Measurements from ENCODE around the gene PGS1.

Gene PGS1

DNA sequence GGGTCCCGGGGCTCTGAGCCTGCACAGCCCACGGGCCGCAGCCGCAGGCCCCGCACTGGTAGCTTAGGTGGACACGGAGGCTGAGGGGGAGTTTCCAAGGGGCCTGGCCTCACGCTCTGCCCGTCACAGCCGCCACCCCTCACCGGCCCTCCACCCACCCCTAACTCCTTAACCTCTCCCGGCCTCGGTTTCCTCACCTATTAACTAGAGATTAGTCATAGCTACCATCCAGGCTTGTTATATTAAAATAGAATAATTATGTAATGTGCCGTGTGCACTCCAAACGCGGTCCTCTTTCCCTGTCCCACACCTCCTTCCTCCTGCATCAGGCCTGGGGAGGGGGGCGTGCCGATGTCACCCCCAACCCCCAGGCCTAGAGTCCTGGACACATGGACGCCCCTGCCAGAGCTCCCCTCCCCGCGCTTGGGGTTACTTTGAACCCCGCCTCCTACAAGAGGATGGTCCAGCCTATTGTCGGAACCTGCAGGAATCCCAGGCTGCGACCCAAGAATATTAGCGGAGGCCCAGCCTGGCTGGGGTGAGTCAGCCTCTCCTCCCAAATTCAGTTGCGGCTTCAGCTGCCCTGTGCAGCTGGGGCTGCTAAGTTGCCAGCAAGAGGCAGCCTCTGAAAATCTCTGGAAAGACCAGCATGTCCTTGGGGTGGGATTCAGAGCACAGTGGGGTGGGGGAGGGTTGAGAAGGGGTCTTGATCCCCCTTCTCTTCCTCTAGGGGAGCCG, 35.8 kb upstream of the PGS1 start:
- Histone ChIP-seq H3K36me3 (ENCODE audit: low read length) (no peaks in the 10 kb centered on the region), H3K9me2 (replicated peaks; ENCODE audit: insufficient read depth, low read length) (no peaks in the 10 kb centered on the region), H2AFZ (ENCODE audit: low read depth, low read length, severe bottlenecking) (no peak overlapping the region), H3F3A (ENCODE audit: insufficient read depth) (peaks cover 5% of the 10 kb centered on the region), H3K4me2 (ENCODE audit: low read depth, low read length, poor library complexity, severe bottlenecking) (peak overlapping the region; percentile 32), H3K9ac (ENCODE audit: low read length) (no peak overlapping the region), H3K4me3 (ENCODE audit: insufficient read depth, low read length, poor library complexity, severe bottlenecking) (no peak overlapping the region), H4K20me1 (ENCODE audit: low read depth, low read length) (no peaks in the 10 kb centered on the region), H3K79me2 (ENCODE audit: insufficient read depth, low read length) (no peaks in the 10 kb centered on the region), H3K27ac (ENCODE audit: low read depth, low read length) (no peak overlapping the region), H3K27me3 (ENCODE audit: low read length) (no peaks in the 10 kb centered on the region), H3K9me3 (ENCODE audit: insufficient read depth, low read length) (no peaks in the 10 kb centered on the region)
- TF ChIP-seq, protein P1, sequence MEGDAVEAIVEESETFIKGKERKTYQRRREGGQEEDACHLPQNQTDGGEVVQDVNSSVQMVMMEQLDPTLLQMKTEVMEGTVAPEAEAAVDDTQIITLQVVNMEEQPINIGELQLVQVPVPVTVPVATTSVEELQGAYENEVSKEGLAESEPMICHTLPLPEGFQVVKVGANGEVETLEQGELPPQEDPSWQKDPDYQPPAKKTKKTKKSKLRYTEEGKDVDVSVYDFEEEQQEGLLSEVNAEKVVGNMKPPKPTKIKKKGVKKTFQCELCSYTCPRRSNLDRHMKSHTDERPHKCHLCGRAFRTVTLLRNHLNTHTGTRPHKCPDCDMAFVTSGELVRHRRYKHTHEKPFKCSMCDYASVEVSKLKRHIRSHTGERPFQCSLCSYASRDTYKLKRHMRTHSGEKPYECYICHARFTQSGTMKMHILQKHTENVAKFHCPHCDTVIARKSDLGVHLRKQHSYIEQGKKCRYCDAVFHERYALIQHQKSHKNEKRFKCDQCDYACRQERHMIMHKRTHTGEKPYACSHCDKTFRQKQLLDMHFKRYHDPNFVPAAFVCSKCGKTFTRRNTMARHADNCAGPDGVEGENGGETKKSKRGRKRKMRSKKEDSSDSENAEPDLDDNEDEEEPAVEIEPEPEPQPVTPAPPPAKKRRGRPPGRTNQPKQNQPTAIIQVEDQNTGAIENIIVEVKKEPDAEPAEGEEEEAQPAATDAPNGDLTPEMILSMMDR (IDR thresholded peaks at IDR 0.05; ENCODE audit: insufficient read depth, low read length, poor library complexity, severe bottlenecking), result no peak
- no peak for TF ChIP-seq EZH2phosphoT487 (conservative IDR thresholded peaks at IDR 0.05; ENCODE audit: low read length)

DNA sequence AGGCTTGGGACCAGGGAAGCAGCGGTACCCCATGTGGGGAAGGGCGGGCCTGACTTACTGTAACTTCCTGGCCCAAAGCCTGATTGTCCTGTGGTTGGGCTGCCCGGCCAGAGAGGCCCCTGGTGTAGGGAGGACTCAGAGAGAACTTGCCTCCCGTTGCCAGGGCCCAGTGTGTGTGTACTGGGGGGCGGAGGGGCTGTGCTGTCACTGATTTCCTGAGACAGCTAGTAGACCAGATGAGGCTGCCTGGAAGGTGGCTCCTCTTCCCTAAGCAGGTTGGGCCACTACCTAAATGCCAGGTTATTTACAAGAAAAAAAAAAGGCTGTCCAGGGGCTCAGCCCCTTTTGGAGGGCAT, 35.3 kb upstream of the PGS1 start:
- Histone ChIP-seq H3K9me2 (replicated peaks; ENCODE audit: insufficient read depth, low read length) (no peaks in the 10 kb centered on the region), H3K4me3 (ENCODE audit: insufficient read depth, low read length, poor library complexity, severe bottlenecking) (no peak overlapping the region), H3K9me3 (ENCODE audit: insufficient read depth, low read length) (no peaks in the 10 kb centered on the region), H2AFZ (ENCODE audit: low read depth, low read length, severe bottlenecking) (no peak overlapping the region), H3K4me2 (ENCODE audit: low read depth, low read length, poor library complexity, severe bottlenecking) (peak overlapping the region; percentile 32), H3K27ac (ENCODE audit: low read depth, low read length) (no peak overlapping the region), H4K20me1 (ENCODE audit: low read depth, low read length) (no peaks in the 10 kb centered on the region), H3K27me3 (ENCODE audit: low read length) (no peaks in the 10 kb centered on the region), H3F3A (ENCODE audit: insufficient read depth) (peaks cover 5% of the 10 kb centered on the region), H3K79me2 (ENCODE audit: insufficient read depth, low read length) (no peaks in the 10 kb centered on the region), H3K9ac (ENCODE audit: low read length) (no peak overlapping the region), H3K36me3 (ENCODE audit: low read length) (no peaks in the 10 kb centered on the region)
- TF ChIP-seq, protein P1 (IDR thresholded peaks at IDR 0.05; ENCODE audit: insufficient read depth, low read length, poor library complexity, severe bottlenecking), result no peak
- TF ChIP-seq EZH2phosphoT487 (conservative IDR thresholded peaks at IDR 0.05; ENCODE audit: low read length), result no peak

DNA sequence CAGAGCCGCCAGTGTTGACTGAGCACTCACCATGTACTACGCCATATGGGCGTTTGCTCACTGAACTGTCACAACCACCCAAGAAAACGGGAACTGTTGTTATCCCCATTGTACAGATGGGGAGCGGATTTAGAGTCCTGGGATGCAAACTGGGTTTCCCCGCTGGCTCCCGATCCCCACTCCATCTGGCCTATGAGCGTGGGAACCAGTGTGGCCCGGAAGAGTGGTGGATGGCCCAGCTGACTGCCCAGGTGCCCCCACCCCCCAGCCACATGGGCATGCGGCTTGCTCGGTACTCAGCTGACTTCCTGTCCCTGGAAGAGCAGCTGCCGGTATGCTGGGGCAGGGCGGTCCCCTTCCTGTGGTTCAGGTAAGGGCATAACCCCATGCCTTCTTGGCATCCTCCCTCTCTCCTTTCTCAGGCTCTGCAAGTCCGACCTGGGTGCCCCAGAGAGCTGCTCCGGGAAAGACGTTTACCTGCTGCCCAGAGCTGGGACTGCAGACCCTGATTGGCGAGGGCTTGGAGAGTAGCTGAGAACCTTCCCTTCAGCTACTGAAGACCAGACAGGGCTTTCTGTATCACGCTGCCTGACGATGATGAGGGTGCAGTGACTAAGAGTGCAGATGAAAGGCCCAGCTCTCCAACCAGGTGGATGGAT, 34.8 kb upstream of the PGS1 start:
- TF ChIP-seq EZH2phosphoT487 (conservative IDR thresholded peaks at IDR 0.05; ENCODE audit: low read length), result no peak
- TF ChIP-seq, protein P1 (IDR thresholded peaks at IDR 0.05; ENCODE audit: insufficient read depth, low read length, poor library complexity, severe bottlenecking), result no peak
- Histone ChIP-seq H3F3A (ENCODE audit: insufficient read depth) (peaks cover 5% of the 10 kb centered on the region), H3K4me2 (ENCODE audit: low read depth, low read length, poor library complexity, severe bottlenecking) (peak overlapping the region; percentile 32), H3K9ac (ENCODE audit: low read length) (no peak overlapping the region), H4K20me1 (ENCODE audit: low read depth, low read length) (no peaks in the 10 kb centered on the region), H3K79me2 (ENCODE audit: insufficient read depth, low read length) (no peaks in the 10 kb centered on the region), H2AFZ (ENCODE audit: low read depth, low read length, severe bottlenecking) (no peak overlapping the region), H3K9me3 (ENCODE audit: insufficient read depth, low read length) (no peaks in the 10 kb centered on the region), H3K4me3 (ENCODE audit: insufficient read depth, low read length, poor library complexity, severe bottlenecking) (no peak overlapping the region), H3K9me2 (replicated peaks; ENCODE audit: insufficient read depth, low read length) (no peaks in the 10 kb centered on the region), H3K36me3 (ENCODE audit: low read length) (no peaks in the 10 kb centered on the region), H3K27me3 (ENCODE audit: low read length) (no peaks in the 10 kb centered on the region), H3K27ac (ENCODE audit: low read depth, low read length) (no peak overlapping the region)
